ENCODE results near the gene KCNT2. TPM values are rescaled to one million over a fixed set of nuclear protein-coding genes. Genes with fewer than 3 reads are reported as not detected.

Gene KCNT2
- polyA plus RNA-seq, 1 of the 3 experiments (the other 2 are of a cell fraction): 0.56 TPM

DNA sequence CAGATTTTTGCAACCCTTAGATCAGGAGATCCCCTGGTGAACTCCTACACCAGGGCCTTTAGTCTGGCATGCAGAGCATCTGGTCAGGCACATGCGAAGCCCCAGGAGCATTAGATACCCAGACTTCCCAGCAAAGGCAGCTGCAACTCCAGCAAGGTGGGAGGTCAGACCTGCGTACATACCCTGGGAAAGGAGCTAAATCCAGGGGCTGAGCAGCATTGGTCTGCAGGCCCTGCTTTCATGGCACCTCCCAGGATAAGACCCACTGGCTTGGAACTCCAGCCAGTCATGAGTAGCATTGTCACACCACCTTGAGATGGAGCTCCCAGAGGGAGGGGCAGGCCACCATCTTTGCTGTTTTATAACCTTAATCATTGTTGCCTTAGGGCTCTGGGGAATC, 92.3 kb downstream of the KCNT2 start:
- no peak for DNase-seq

DNA sequence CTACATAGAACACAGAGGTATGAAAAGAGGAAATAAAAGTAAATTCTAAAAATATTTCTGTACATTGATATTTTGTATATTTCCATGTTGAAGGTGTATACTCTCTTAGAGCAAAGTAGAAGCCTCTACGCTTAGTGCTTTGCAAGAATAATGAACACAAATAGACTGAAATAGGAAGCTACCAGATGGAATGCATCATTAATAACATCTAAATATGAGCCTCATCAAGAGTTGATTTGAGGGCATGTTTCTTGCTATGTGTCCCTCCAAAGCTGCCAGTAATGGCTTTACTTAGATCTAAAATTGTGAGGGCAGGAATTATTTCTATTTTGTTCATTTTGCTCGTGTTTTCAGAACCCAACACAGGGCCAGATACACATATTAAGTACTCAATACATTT, 94.4 kb downstream of the KCNT2 start:
- TF ChIP-seq, protein P1, sequence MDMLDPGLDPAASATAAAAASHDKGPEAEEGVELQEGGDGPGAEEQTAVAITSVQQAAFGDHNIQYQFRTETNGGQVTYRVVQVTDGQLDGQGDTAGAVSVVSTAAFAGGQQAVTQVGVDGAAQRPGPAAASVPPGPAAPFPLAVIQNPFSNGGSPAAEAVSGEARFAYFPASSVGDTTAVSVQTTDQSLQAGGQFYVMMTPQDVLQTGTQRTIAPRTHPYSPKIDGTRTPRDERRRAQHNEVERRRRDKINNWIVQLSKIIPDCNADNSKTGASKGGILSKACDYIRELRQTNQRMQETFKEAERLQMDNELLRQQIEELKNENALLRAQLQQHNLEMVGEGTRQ (IDR thresholded peaks at IDR 0.05; ENCODE audit: borderline replicate concordance, low read depth, low read length): no peak
- TF ChIP-seq NFIC (IDR thresholded peaks at IDR 0.05; ENCODE audit: borderline replicate concordance) (no peak), EP300 (IDR thresholded peaks at IDR 0.05; ENCODE audit: borderline replicate concordance in 1 of 2, low read depth in 1 of 2, low read length in 1 of 2) (no peak)
- Histone ChIP-seq H3F3A (replicated peaks; ENCODE audit: insufficient read depth) (no peaks in the 10 kb centered on the region), H3K4me1 (ENCODE audit: control insufficient read depth in 1 of 2, insufficient read depth in 2 of 2, low read depth in 1 of 2, low read length in 1 of 2) (peaks cover 0 to 8% of the 10 kb centered on the region in 2 experiments; a peak in 1 of 4 replicates), H3K27me3 (ENCODE audit: insufficient read depth) (no peaks in the 10 kb centered on the region), H3K79me2 (ENCODE audit: insufficient read depth) (no peaks in the 10 kb centered on the region), H4K20me1 (ENCODE audit: insufficient read depth) (no peaks in the 10 kb centered on the region), H3K4me2 (no peak overlapping the region), H2AFZ (ENCODE audit: low read depth) (no peak overlapping the region), H3K27ac (ENCODE audit: low read depth in 2 of 2, low read length in 1 of 2) (no peak overlapping the region), H3K4me3 (ENCODE audit: low read depth in 2 of 2, low read length in 1 of 2) (no peak overlapping the region), H3K9me2 (no peaks in the 10 kb centered on the region), H3K9ac (no peak overlapping the region), H3K9me3 (no peaks in the 10 kb centered on the region), H3K36me3 (replicated peaks in 1 of 2; ENCODE audit: control insufficient read depth in 1 of 2, insufficient read depth in 2 of 2, low read length in 1 of 2) (no peaks in the 10 kb centered on the region)
- ChIA-PET CTCF (interaction anchor here (1.5 kb wide), 1 partner anchor 10 kb away, joined by 3 read pairs; no protein-coding TSS in a partner anchor), POLR2A (no interaction called here)
- no peak for DNase-seq
- WGBS (ENCODE audit: low lambda C conversion rate): 65% methylated on average over 2 of the region's 2 CpGs

More for the DNA sequence above, 92.3 kb downstream of the KCNT2 start:
- peaks cover 0 to 8% of the 10 kb centered on the region in 2 experiments; a peak in 1 of 4 replicates for H3K4me1 ChIP-seq (ENCODE audit: control insufficient read depth in 1 of 2, insufficient read depth in 2 of 2, low read depth in 1 of 2, low read length in 1 of 2)
- no peaks in the 10 kb centered on the region for H3K9me3 ChIP-seq
- no peak overlapping the region for H3K4me2 ChIP-seq
- H3K9me2 ChIP-seq: no peaks in the 10 kb centered on the region
- H4K20me1 ChIP-seq (ENCODE audit: insufficient read depth): no peaks in the 10 kb centered on the region
- no peaks in the 10 kb centered on the region for H3K79me2 ChIP-seq (ENCODE audit: insufficient read depth)
- TF ChIP-seq FOXM1 (IDR thresholded peaks at IDR 0.05; ENCODE audit: low read depth) (no peak), JUND (IDR thresholded peaks at IDR 0.05) (no peak), ELF1 (IDR thresholded peaks at IDR 0.05) (no peak), RXRA (IDR thresholded peaks at IDR 0.05; ENCODE audit: borderline replicate concordance, low read depth) (no peak), TEAD4 (IDR thresholded peaks at IDR 0.05; ENCODE audit: borderline replicate concordance, insufficient read depth) (no peak), MXI1 (IDR thresholded peaks at IDR 0.05; ENCODE audit: low read depth, low read length) (no peak), TCF12 (IDR thresholded peaks at IDR 0.05) (no peak), GATA2 (CRISPR knock-in tag; IDR thresholded peaks at IDR 0.05) (no peak), SIN3A (IDR thresholded peaks at IDR 0.05; ENCODE audit: borderline replicate concordance, low read depth, low read length) (no peak), NRF1 (IDR thresholded peaks at IDR 0.05; ENCODE audit: low read depth, low read length) (no peak), CHD2 (IDR thresholded peaks at IDR 0.05; ENCODE audit: low read length, partially characterized antibody) (no peak), NFIC (IDR thresholded peaks at IDR 0.05; ENCODE audit: borderline replicate concordance) (no peak), GABPA (IDR thresholded peaks at IDR 0.05; ENCODE audit: low read depth) (no peak), EZH2phosphoT487 (IDR thresholded peaks at IDR 0.05; ENCODE audit: borderline replicate concordance, low read depth) (no peak)
- TF ChIP-seq, protein P2, sequence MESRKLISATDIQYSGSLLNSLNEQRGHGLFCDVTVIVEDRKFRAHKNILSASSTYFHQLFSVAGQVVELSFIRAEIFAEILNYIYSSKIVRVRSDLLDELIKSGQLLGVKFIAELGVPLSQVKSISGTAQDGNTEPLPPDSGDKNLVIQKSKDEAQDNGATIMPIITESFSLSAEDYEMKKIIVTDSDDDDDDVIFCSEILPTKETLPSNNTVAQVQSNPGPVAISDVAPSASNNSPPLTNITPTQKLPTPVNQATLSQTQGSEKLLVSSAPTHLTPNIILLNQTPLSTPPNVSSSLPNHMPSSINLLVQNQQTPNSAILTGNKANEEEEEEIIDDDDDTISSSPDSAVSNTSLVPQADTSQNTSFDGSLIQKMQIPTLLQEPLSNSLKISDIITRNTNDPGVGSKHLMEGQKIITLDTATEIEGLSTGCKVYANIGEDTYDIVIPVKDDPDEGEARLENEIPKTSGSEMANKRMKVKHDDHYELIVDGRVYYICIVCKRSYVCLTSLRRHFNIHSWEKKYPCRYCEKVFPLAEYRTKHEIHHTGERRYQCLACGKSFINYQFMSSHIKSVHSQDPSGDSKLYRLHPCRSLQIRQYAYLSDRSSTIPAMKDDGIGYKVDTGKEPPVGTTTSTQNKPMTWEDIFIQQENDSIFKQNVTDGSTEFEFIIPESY (IDR thresholded peaks at IDR 0.05; ENCODE audit: borderline replicate concordance, low read depth): no peak
- TF ChIP-seq, protein P3, sequence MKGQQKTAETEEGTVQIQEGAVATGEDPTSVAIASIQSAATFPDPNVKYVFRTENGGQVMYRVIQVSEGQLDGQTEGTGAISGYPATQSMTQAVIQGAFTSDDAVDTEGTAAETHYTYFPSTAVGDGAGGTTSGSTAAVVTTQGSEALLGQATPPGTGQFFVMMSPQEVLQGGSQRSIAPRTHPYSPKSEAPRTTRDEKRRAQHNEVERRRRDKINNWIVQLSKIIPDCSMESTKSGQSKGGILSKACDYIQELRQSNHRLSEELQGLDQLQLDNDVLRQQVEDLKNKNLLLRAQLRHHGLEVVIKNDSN (IDR thresholded peaks at IDR 0.05; ENCODE audit: borderline replicate concordance, low read depth): no peak
- TF ChIP-seq, protein P1 (IDR thresholded peaks at IDR 0.05; ENCODE audit: borderline replicate concordance, low read depth, low read length): no peak
- H3F3A ChIP-seq (replicated peaks; ENCODE audit: insufficient read depth): no peaks in the 10 kb centered on the region
- H3K36me3 ChIP-seq (replicated peaks in 1 of 2; ENCODE audit: control insufficient read depth in 1 of 2, insufficient read depth in 2 of 2, low read length in 1 of 2): no peaks in the 10 kb centered on the region
- no peak overlapping the region for H3K4me3 ChIP-seq (ENCODE audit: low read depth in 2 of 2, low read length in 1 of 2)
- no peak overlapping the region for H3K27ac ChIP-seq (ENCODE audit: low read depth in 2 of 2, low read length in 1 of 2)
- H3K9ac ChIP-seq: no peak overlapping the region
- H2AFZ ChIP-seq (ENCODE audit: low read depth): no peak overlapping the region
- H3K27me3 ChIP-seq (ENCODE audit: insufficient read depth): no peaks in the 10 kb centered on the region
- ChIA-PET POLR2A (interaction anchor here (0.8 kb wide), 1 partner anchor 9 kb away, joined by 3 read pairs; no protein-coding TSS in a partner anchor), CTCF (interaction anchor here (0.8 to 1.0 kb wide), 2 partner anchors 9 to 15 kb away, joined by 3 to 4 read pairs; no protein-coding TSS in a partner anchor)
- no CpG with 5 or more reads among the region's 2 CpGs for WGBS (ENCODE audit: low lambda C conversion rate)
